A204.1 (cell line): ENCODE measurements around the gene TPTE.
"Not testable (repeated sequence)": the region's sequence is repeated elsewhere in the genome, so short reads cannot be mapped to it uniquely, and the experiment has no call there.

Source experiments
- FAIRE-seq: peaks from 2 replicates; lab custom pipeline; 2012; peaks lifted over from hg19 to GRCh38; lab: Jason Lieb, UNC

TPTE gene

DNA sequence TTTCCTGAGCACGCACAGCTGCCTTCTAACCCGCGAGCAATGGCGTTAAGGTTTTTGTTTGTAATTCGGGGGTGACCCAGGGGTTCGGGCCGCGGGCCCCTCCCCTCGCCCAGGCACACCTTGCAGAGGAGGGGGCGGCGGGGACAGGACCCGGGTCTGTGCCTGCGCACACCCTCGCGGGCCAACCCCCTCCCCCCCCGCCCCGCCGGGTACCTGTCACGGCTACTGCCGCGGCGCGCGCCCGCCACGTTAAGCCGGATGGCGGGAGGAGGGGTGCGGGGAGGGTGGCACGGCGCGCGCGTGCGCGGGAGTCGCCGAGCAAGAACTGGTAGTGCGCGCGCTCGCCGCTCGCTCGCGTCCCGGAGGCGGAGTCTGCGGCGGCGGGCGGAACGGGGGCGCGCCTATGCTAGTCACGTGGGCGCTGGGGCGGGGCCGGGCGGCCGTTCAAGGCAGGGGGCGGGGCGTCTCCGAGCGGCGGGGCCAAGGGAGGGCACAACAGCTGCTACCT lies at the start of gene TPTE:
TSS of gene TPTE (plus strand) at position 493 of the 508 bp plus-strand sequence. CDS start 17,141 bp downstream, outside the sequence.
- FAIRE-seq, result no peak

DNA sequence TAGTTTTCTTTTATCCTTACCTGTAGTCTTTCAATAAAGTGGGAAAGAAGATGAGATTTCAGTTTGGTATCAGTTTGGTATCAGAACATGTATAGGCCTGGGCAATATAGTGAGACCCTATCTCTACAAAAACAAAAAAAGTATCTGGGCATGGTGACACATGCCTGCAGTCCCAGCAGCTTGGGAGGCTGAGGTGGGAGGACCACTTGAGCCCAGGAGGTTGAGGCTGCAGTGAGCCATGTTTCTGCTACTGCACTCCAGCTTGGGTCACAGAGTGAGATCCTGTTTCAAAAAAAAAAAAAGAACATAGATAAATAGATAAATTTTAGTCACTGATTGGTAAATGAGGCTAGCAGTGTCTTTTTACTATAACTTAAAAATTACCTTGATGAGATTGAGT lies 49.4 kb upstream of the TPTE start:
- peak; percentile 57 for FAIRE-seq

- FAIRE-seq, result not testable (repeated sequence)
These were observed 43.6 kb upstream of the TPTE start for GRCh38 chr21:10477794-10478193.

DNA sequence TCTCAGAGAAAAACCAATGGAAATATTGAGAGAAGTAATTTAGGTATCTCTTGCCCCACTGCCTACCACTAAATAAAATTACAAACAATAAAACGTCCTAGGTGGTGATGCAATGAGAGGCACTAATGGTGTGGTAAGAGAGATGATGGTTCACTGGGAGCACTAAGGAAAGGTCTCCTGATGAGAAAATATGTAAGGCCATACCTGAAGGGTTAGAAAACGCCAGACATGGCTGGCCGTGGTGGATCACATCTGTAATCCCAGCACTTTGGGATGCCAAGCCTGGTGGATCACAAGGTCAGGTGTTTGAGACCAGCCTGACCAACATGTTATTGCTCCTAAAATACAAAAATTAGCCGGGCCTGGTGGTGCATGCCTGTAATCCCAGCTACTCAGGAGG lies 41.5 kb upstream of the TPTE start:
- FAIRE-seq, result not testable (repeated sequence)

- not testable (repeated sequence) for FAIRE-seq
These were observed 36.5 kb upstream of the TPTE start for GRCh38 chr21:10484864-10485263.

GRCh38 chr21:10490453-10490852 lies 30.9 kb upstream of the TPTE start:
- not testable (repeated sequence) for FAIRE-seq

- FAIRE-seq, result no peak
These were observed 10.3 kb upstream of the TPTE start for GRCh38 chr21:10511116-10511515.

DNA sequence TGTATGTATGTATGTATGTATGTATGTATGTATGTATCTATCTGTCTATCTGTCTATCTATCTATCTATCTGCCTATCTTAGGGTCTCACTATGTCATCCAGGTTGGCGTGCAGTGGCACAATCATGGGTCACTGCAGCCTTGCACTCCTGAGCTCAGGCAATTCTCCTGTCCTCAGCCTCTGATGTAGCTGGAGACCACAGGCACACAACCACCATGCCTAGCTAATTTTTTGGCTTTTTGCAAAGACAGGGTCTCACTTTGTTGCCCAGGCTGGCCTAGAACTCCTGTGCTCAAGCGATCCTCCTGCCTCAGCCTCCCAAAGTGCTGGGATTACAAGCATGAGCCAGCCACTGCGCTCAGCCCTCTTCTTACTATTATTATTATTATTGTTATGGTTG lies 4.5 kb upstream of the TPTE start:
- not testable (repeated sequence) for FAIRE-seq

DNA sequence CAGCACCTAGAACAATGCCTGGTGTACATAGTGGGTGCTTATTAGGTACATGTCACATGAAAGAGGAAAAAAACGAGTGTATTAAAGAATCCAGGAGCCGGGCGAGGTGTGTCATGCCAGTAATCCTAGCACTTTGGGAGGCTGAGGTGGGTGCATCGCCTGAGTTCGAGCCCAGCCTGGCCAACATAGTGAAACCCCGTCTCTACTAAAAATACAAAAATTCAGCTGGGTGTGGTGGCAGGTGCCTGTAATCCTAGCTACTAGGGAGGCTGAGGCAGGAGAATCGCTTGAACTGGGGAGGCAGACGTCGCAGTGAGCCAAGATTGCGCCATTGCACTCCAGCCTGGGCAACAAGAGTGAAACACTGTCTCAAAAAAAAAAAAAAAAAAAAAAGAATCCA lies 3.5 kb upstream of the TPTE start:
- not testable (repeated sequence) for FAIRE-seq

DNA sequence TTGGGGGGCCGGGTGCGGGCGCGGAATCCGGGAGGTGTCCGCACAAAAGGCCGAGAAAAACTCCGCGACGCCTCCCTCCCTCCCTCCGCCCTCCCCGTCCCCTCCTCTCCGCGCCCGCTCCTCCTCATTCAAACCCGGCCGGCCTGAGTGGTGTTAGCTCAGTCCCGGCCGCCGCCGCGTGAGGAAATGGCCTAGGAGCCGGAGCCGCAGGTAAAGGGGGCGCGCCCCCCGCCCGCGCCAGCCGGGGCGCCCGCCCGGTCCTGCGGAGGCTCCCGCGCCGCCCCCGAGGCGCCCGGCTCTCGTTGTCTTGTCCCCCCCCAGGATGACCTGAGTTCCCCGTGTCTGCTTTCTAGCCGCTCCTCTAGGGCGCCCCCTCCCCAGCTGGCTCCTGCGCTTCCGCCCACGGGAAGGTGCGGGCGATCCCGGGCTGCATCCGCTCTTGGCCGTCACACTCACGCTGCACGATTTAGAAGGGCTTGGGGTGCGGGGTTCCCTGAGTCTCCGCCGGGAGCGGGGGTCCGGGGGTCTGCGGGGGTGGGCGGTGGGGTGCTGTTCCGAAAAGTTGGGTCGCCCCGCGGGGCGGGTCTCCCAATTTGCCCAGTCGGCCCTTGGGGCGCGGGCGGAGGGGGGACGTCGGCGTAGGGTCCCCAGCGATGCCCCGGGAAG lies 585 bp downstream of the TPTE start:
- not testable (repeated sequence) for FAIRE-seq

DNA sequence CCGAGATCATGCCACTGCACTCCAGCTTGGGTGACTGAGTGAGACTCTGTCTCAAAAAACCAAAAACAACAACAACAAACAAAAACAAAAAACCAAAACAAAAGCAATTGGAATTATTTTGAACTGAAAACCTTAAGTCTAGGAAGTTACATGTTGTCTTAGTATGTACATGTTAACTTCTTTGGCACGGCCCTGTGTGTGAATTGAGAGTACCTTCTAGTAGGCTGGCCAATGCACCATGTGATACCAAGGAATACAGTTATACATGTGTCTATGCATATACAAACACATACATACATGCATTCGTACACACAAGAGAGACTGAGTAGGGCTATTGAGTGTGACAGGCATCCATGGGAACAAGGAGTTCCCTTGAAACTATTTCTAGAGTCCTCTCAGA lies 18.6 kb downstream of the TPTE start:
- FAIRE-seq, result no peak

DNA sequence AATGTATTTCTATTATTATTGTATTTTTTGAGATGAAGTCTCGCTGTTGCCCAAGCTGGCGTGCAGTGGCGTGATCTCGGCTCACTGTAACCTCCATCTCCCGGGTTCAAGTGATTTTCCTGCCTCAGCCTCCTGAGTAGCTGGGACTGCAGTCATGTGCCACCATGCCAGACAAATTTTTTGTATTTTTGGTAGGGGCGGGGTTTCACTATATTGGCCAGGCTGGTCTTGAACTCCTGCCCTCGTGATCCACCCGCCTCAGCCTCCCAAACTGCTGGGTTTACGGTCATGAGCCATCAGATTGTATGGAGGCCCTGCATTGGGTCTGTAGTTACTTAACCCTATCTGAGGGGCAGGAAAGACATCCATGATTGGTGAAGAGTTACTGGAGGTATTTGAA lies 23.0 kb downstream of the TPTE start:
- FAIRE-seq, result not testable (repeated sequence)

GRCh38 chr21:10547868-10548267 lies 26.5 kb downstream of the TPTE start:
- not testable (repeated sequence) for FAIRE-seq

- not testable (repeated sequence) for FAIRE-seq
These were observed 27.1 kb downstream of the TPTE start for GRCh38 chr21:10548331-10548954.

- FAIRE-seq, result not testable (repeated sequence)
These were observed 49.4 kb downstream of the TPTE start for GRCh38 chr21:10570803-10571202.

DNA sequence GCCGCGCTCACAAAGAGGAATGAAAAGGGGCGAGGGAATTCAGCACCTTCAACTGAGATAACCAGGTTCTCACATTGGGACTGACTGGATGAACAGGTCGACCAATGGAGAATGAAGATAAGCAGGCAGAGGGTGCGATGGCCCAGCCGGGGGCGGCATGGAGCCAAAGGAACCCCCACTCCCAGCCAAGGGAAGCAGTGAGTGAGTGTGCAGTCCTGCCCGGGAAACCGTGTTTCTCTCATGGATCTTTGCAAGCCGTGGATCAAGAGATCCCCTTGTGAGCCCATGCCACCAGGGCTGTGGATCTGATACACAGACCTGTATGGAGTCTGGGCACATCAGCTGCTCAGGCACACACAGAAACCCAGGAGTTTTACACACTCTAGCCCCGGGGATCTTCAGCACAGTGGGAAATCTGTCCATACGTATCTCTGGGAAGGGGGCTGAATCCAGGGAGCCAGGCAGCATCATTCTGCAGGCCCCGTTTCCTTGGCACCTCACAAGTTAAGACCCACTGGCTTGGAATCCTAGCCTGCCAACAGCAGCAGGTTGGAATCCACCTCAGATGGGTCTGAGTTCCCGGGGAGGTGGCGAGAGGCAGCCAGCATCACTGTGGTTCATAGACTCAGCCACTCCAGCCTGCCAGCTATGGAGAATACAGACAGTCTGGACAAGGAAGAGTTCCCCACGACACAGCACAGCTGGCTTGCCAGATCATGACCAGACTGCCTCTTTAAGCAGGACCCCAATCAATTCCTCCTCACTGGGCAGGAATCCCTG lies 53.3 kb downstream of the TPTE start:
- FAIRE-seq, result not testable (repeated sequence)

DNA sequence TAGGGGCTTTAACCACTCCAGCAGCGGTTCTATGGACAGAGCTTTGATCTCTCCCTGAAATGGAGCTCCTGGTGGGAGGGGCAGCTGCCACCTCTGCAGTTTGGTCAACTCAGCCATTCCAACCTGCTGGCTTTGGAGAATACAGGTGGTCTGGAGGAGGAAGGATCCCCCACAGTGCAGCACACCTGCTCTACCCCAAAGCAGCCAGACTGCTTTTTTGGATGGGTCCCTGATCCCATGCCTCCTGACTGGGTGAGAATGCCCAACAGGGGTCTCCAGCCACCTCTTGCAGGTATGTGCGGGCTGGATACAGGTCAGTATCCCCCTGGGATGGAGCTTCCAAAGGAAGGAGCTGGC lies 53.9 kb downstream of the TPTE start:
- no peak for FAIRE-seq

- not testable (repeated sequence) for FAIRE-seq
These were observed 57.5 kb downstream of the TPTE start for GRCh38 chr21:10578910-10579309.

- not testable (repeated sequence) for FAIRE-seq
These were observed 67.7 kb downstream of the TPTE start for GRCh38 chr21:10589115-10589514.

- not testable (repeated sequence) for FAIRE-seq
These were observed 85.7 kb downstream of the TPTE start for GRCh38 chr21:10607074-10607473.

GRCh38 chr21:10614285-10614684 lies 92.9 kb downstream of the TPTE start:
- FAIRE-seq, result not testable (repeated sequence)

- FAIRE-seq, result not testable (repeated sequence)
These were observed 94.7 kb downstream of the TPTE start for GRCh38 chr21:10616061-10616460.

GRCh38 chr21:10616535-10616934 lies 95.2 kb downstream of the TPTE start:
- FAIRE-seq, result no peak
